KMS-11 (cell line): Measurements from ENCODE around the gene CEP120.
A peak's percentile ranks its signal among the peaks of the same experiment; 100 is the strongest.
"Not testable (repeated sequence)": the region's sequence is repeated elsewhere in the genome, so short reads cannot be mapped to it uniquely, and the experiment has no call there.

Experiments
- H2AFZ ChIP-seq: fragments of 200-600 bp; sonication (generic); 2 replicates; pipeline ENCODE4 v1.6.1; 2016; ENCODE audit warnings: antibody characterized with exemption, mixed run types, low read depth
- H3K27ac ChIP-seq: fragments of 200-600 bp; sonication (generic); 2 replicates; pipeline ENCODE4 v1.6.1; 2016; ENCODE audit warnings: mild to moderate bottlenecking, mixed run types
- H3K27me3 ChIP-seq: fragments of 200-600 bp; sonication (generic); 2 replicates; pipeline ENCODE4 v1.6.1; 2017; ENCODE audit warnings: mild to moderate bottlenecking, low read depth, mixed run types, moderate library complexity; ENCODE audit not compliant: insufficient read depth
- H3K36me3 ChIP-seq: fragments of 200-600 bp; sonication (generic); 2 replicates; pipeline ENCODE4 v1.6.1; 2017; ENCODE audit warnings: mild to moderate bottlenecking, mixed run types; ENCODE audit not compliant: insufficient read depth
- H3K4me1 ChIP-seq: fragments of 200-600 bp; sonication (generic); 2 replicates; pipeline ENCODE4 v1.6.1; 2016; ENCODE audit warnings: mild to moderate bottlenecking, low read depth, mixed run types; ENCODE audit not compliant: poor library complexity, severe bottlenecking
- H3K4me2 ChIP-seq: fragments of 200-600 bp; sonication (generic); 2 replicates; pipeline ENCODE4 v1.7.0; 2016; ENCODE audit warnings: mild to moderate bottlenecking, mixed run types
- H3K4me3 ChIP-seq: fragments of 200-600 bp; sonication (generic); IDR thresholded peaks from 2 replicates; pipeline ENCODE4 v1.6.1; 2017; ENCODE audit warnings: low read depth, low read length, mixed read lengths; ENCODE audit not compliant: insufficient read depth
- H3K79me2 ChIP-seq: fragments of 200-600 bp; sonication (generic); 2 replicates; pipeline ENCODE4 v1.6.1; 2016; ENCODE audit warnings: low read depth, mixed run types; ENCODE audit not compliant: insufficient read depth
- H3K9ac ChIP-seq: fragments of 200-600 bp; sonication (generic); 2 replicates; pipeline ENCODE4 v1.6.1; 2016; ENCODE audit warnings: mild to moderate bottlenecking, mixed run types
- H4K20me1 ChIP-seq: fragments of 200-600 bp; sonication (generic); 2 replicates; pipeline ENCODE4 v1.6.1; 2016; ENCODE audit warnings: mild to moderate bottlenecking, mixed run types; ENCODE audit not compliant: insufficient read depth
- TF ChIP-seq, protein P1 (sequence below): fragments of 200-600 bp; sonication (generic); conservative IDR thresholded peaks from 2 replicates; pipeline ENCODE4 v1.6.1; 2017; ENCODE audit warnings: low read depth, mild to moderate bottlenecking, antibody characterized with exemption, low read length, moderate library complexity, mixed read lengths

Gene CEP120

GRCh38 chr5:123340928-123341327 is 82.3 kb downstream of the CEP120 start:
- Histone ChIP-seq H3K4me3 (no peak overlapping the region), H3K9ac (no peak overlapping the region), H3K36me3 (no peaks in the 10 kb centered on the region), H3K4me1 (no peaks in the 10 kb centered on the region), H3K27me3 (no peaks in the 10 kb centered on the region), H3K4me2 (no peak overlapping the region), H3K79me2 (no peaks in the 10 kb centered on the region), H4K20me1 (no peaks in the 10 kb centered on the region), H3K27ac (no peak overlapping the region), H2AFZ (no peak overlapping the region)
- TF ChIP-seq, protein P1, sequence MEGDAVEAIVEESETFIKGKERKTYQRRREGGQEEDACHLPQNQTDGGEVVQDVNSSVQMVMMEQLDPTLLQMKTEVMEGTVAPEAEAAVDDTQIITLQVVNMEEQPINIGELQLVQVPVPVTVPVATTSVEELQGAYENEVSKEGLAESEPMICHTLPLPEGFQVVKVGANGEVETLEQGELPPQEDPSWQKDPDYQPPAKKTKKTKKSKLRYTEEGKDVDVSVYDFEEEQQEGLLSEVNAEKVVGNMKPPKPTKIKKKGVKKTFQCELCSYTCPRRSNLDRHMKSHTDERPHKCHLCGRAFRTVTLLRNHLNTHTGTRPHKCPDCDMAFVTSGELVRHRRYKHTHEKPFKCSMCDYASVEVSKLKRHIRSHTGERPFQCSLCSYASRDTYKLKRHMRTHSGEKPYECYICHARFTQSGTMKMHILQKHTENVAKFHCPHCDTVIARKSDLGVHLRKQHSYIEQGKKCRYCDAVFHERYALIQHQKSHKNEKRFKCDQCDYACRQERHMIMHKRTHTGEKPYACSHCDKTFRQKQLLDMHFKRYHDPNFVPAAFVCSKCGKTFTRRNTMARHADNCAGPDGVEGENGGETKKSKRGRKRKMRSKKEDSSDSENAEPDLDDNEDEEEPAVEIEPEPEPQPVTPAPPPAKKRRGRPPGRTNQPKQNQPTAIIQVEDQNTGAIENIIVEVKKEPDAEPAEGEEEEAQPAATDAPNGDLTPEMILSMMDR: no peak

DNA sequence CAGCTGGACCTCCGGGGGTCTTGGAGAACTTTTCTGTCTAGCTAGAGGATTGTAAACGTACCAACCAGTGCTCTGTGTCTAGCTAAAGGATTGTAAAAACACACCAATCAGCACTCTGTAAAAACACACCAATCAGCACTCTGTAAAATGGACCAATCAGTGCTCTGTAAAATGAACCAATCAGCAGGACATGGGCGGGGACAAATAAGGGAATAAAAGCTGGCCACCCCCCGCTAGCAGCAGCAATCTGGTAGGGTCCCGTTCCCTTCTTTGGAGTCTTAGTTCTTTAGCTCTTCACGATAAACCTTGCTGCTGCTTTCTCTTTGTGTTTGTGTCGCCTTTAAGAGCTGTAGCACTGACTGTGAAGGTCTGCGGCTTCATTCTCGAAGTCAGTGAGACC is 114.8 kb downstream of the CEP120 start:
- not testable (repeated sequence) for H4K20me1 ChIP-seq, H3K4me2 ChIP-seq, H3K36me3 ChIP-seq, H3K4me3 ChIP-seq, H3K27me3 ChIP-seq, H3K9ac ChIP-seq, H2AFZ ChIP-seq, H3K27ac ChIP-seq, H3K79me2 ChIP-seq
- H3K4me1 ChIP-seq: peaks cover 22% of the 10 kb centered on the region

DNA sequence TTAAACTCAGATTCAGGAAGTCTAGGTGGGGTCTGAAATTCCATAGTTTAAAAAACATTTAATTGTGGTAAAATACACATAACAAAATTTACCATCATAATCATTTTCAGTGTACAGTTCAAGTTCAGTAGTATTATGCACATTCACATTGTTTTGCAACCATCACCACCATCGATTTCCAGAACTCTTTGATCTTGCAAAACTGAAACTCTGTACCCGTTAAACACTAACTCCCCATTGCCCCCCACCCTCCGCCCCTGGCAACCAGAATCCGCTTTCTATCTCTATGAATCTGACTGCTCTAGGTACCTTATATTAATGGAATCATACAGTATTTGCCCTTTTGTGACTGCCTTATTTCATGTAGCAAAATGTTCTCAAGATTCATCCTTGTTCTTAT is 117.5 kb downstream of the CEP120 start:
- H3K4me3 ChIP-seq: no peak overlapping the region
- H3K4me1 ChIP-seq: peaks cover 34% of the 10 kb centered on the region
- TF ChIP-seq, protein P1: no peak
- no peaks in the 10 kb centered on the region for H3K36me3 ChIP-seq
- no peaks in the 10 kb centered on the region for H3K79me2 ChIP-seq
- no peaks in the 10 kb centered on the region for H4K20me1 ChIP-seq
- H3K4me2 ChIP-seq: peak overlapping the region; percentile 75
- no peak overlapping the region for H3K9ac ChIP-seq
- H3K27me3 ChIP-seq: no peaks in the 10 kb centered on the region
- H3K27ac ChIP-seq: no peak overlapping the region
- no peak overlapping the region for H2AFZ ChIP-seq

GRCh38 chr5:123304777-123305316 is 118.4 kb downstream of the CEP120 start:
- Histone ChIP-seq H3K79me2 (no peaks in the 10 kb centered on the region), H2AFZ (no peak overlapping the region), H3K4me3 (no peak overlapping the region), H3K27ac (no peak overlapping the region), H3K9ac (no peak overlapping the region), H3K4me2 (peak overlapping the region; percentile 75), H3K4me1 (peaks cover 43% of the 10 kb centered on the region), H3K27me3 (no peaks in the 10 kb centered on the region), H3K36me3 (no peaks in the 10 kb centered on the region), H4K20me1 (no peaks in the 10 kb centered on the region)
- TF ChIP-seq, protein P1: no peak

GRCh38 chr5:123303802-123304201 is 119.4 kb downstream of the CEP120 start:
- TF ChIP-seq, protein P1: no peak

More at GRCh38 chr5:123303802-123304201, 119.4 kb downstream of the CEP120 start:
- Histone ChIP-seq H3K4me1 (peaks cover 43% of the 10 kb centered on the region), H3K27me3 (no peaks in the 10 kb centered on the region), H3K4me2 (no peak overlapping the region), H3K4me3 (no peak overlapping the region), H4K20me1 (no peaks in the 10 kb centered on the region), H2AFZ (no peak overlapping the region), H3K36me3 (no peaks in the 10 kb centered on the region), H3K79me2 (no peaks in the 10 kb centered on the region), H3K27ac (no peak overlapping the region), H3K9ac (no peak overlapping the region)
